Body of pancreas (tissue), 4 donors: ENCODE measurements around the gene ITGA8. TPM values are rescaled to one million over a fixed set of nuclear protein-coding genes. Genes with fewer than 3 reads are reported as not detected.
A peak's percentile ranks its signal among the peaks of the same experiment; 100 is the strongest.

Experiments
- ATAC-seq: fragments of 150-250 bp; one replicate; pipeline ENCODE4 v1.9.1; 2016
- DNase-seq, 4 donors: peaks; one replicate each; pipeline ENCODE4 v3.0.0-alpha.2; 2019
- H3K27ac ChIP-seq, 4 donors: fragments of 200-600 bp; sonication (generic); 1 replicate in 3 of 4; 2 replicates in 1 of 4; pipeline versions ENCODE4 v1.5.1 to v1.6.1; 2016 to 2019; ENCODE audit warnings: mild to moderate bottlenecking in 1 of 4, mixed read lengths in 1 of 4, moderate library complexity in 1 of 4
- H3K27me3 ChIP-seq, 2 donors: fragments of 200-600 bp; sonication (generic); one replicate each; pipeline ENCODE4 v1.6.0; 2016; ENCODE audit warnings: mild to moderate bottlenecking in 1 of 2
- H3K36me3 ChIP-seq, 2 donors: fragments of 200-600 bp; sonication (generic); replicated peaks in 1 of 2; 2 replicates each; pipeline ENCODE4 v1.5.1; 2016; ENCODE audit warnings: low read depth in 2 of 2; ENCODE audit not compliant: insufficient read depth in 1 of 2
- H3K4me1 ChIP-seq: fragments of 200-600 bp; sonication (generic); one replicate; pipeline ENCODE4 v1.6.0; 2016
- H3K4me3 ChIP-seq, 2 donors: fragments of 200-600 bp; sonication (generic); 1 replicate in 1 of 2; 2 replicates in 1 of 2; pipeline ENCODE4 v1.5.1; 2016 to 2019
- H3K9me3 ChIP-seq, 3 donors: fragments of 200-600 bp; sonication (generic); 1 replicate in 2 of 3; 2 replicates in 1 of 3; pipeline ENCODE4 v1.5.1; 2016
- CTCF ChIP-seq, 7 experiments: fragments of 450-650 bp in 4 of 7; fragments of 200-600 bp in 3 of 7; sonication (generic) in 3 of 7; IDR thresholded peaks; one replicate each; pipeline ENCODE4 v1.5.1; 2016 to 2019; ENCODE audit warnings: antibody characterized with exemption in 7 of 7
- POLR2A ChIP-seq, 3 donors: fragments of 450-650 bp; IDR thresholded peaks; one replicate each; pipeline ENCODE4 v1.6.1; 2016; ENCODE audit warnings: antibody characterized with exemption in 3 of 3, mild to moderate bottlenecking in 2 of 3
- WGBS, 2 donors: methylation state at CpG; one replicate each; pipeline ENCODE4 v1.1.5; 2017; 5-methylcytosine and 5-hydroxymethylcytosine counted together
- intact Hi-C: fragments of 100-400 bp; cut with DNase I; formaldehyde crosslinking; loops from one replicate; pipeline ENCODE4 v1.15.1; 2023
- total RNA-seq, 2 donors: library from RNA; depleted of rRNA; stranded (reverse); fragments of >200 nt; gene quantifications; one replicate each; pipeline ENCODE4 v1.1.0, GENCODE V29; 2016

The ITGA8 gene
- total RNA-seq, 2 donors from 2014 or later: 0.66 to 0.78 TPM

- Histone ChIP-seq H3K36me3 (no peaks in the 10 kb centered on the region), H3K4me3 (no peak overlapping the region), H3K4me1 (no peaks in the 10 kb centered on the region), H3K27me3 (no peaks in the 10 kb centered on the region), H3K27ac (no peak overlapping the region), H3K9me3 (no peaks in the 10 kb centered on the region)
- 51 to 53% methylated on average over 9 of the region's 9 CpGs for WGBS, 2 donors
- TF ChIP-seq CTCF (IDR thresholded peaks at IDR 0.05) (no peak), POLR2A (IDR thresholded peaks at IDR 0.05) (no peak)
- no peak for ATAC-seq
- intact Hi-C loops: no loop called here
- DNase-seq: no peak
These were observed 19.7 kb upstream of the ITGA8 start for GRCh38 chr10:15739254-15739970.

GRCh38 chr10:15738270-15738925 is 18.7 kb upstream of the ITGA8 start:
- TF ChIP-seq CTCF (IDR thresholded peaks at IDR 0.05): no peak
- TF ChIP-seq POLR2A (IDR thresholded peaks at IDR 0.05): no peak
- Histone ChIP-seq H3K9me3 (no peaks in the 10 kb centered on the region), H3K4me3 (no peak overlapping the region), H3K36me3 (no peaks in the 10 kb centered on the region), H3K27ac (no peak overlapping the region), H3K27me3 (no peaks in the 10 kb centered on the region), H3K4me1 (no peaks in the 10 kb centered on the region)
- intact Hi-C loops: no loop called here
- DNase-seq (peak in 1 of 4 donors; percentile 10), ATAC-seq (no peak)
- 72 to 74% methylated on average over 10 of the region's 10 CpGs for WGBS, 2 donors

GRCh38 chr10:15737656-15738055 is 17.9 kb upstream of the ITGA8 start:
- ATAC-seq (no peak), DNase-seq (no peak)
- 87 to 88% methylated on average over 5 of the region's 5 CpGs for WGBS, 2 donors

GRCh38 chr10:15735763-15736162 is 16.0 kb upstream of the ITGA8 start:
- intact Hi-C loops: no loop called here
- DNase-seq (no peak), ATAC-seq (no peak)
- Histone ChIP-seq H3K9me3 (no peaks in the 10 kb centered on the region), H3K27me3 (no peaks in the 10 kb centered on the region), H3K36me3 (no peaks in the 10 kb centered on the region), H3K4me3 (no peak overlapping the region), H3K4me1 (no peaks in the 10 kb centered on the region), H3K27ac (no peak overlapping the region)
- 23 to 26% methylated on average over 4 of the region's 4 CpGs for WGBS, 2 donors
- no peak for TF ChIP-seq POLR2A (IDR thresholded peaks at IDR 0.05)
- no peak for TF ChIP-seq CTCF (IDR thresholded peaks at IDR 0.05)

More at GRCh38 chr10:15737656-15738055, 17.9 kb upstream of the ITGA8 start:
- Histone ChIP-seq H3K36me3 (no peaks in the 10 kb centered on the region), H3K27me3 (no peaks in the 10 kb centered on the region), H3K9me3 (no peaks in the 10 kb centered on the region), H3K27ac (no peak overlapping the region), H3K4me3 (no peak overlapping the region), H3K4me1 (no peaks in the 10 kb centered on the region)
- TF ChIP-seq CTCF (IDR thresholded peaks at IDR 0.05) (no peak), POLR2A (IDR thresholded peaks at IDR 0.05) (no peak)
- intact Hi-C loops: no loop called here
